Measurements from ENCODE around the gene UQCC2.

Gene UQCC2

GRCh38 chr6:33731035-33731434, 19.5 kb upstream of the UQCC2 start:
- no peak overlapping the region for H3K9ac ChIP-seq (ENCODE audit: low read length)
- no peaks in the 10 kb centered on the region for H3K4me1 ChIP-seq (ENCODE audit: control insufficient read depth, low read depth, low read length)

GRCh38 chr6:33730611-33731010, 19.1 kb upstream of the UQCC2 start:
- Histone ChIP-seq H3K27me3 (ENCODE audit: control insufficient read depth, insufficient read depth, low read length) (no peaks in the 10 kb centered on the region), H3K4me3 (ENCODE audit: low read length) (no peak overlapping the region), H3K36me3 (ENCODE audit: control insufficient read depth, low read depth, low read length) (no peaks in the 10 kb centered on the region), H3K4me1 (ENCODE audit: control insufficient read depth, low read depth, low read length) (peaks cover 1% of the 10 kb centered on the region), H3K9me3 (ENCODE audit: control insufficient read depth, low read depth, low read length) (no peaks in the 10 kb centered on the region), H3K9ac (ENCODE audit: low read length) (no peak overlapping the region), H3K27ac (ENCODE audit: low read length) (no peak overlapping the region)

More at GRCh38 chr6:33731035-33731434, 19.5 kb upstream of the UQCC2 start:
- Histone ChIP-seq H3K9me3 (ENCODE audit: control insufficient read depth, low read depth, low read length) (no peaks in the 10 kb centered on the region), H3K36me3 (ENCODE audit: control insufficient read depth, low read depth, low read length) (no peaks in the 10 kb centered on the region), H3K27me3 (ENCODE audit: control insufficient read depth, insufficient read depth, low read length) (no peaks in the 10 kb centered on the region), H3K4me3 (ENCODE audit: low read length) (no peak overlapping the region), H3K27ac (ENCODE audit: low read length) (no peak overlapping the region)

GRCh38 chr6:33729059-33729458, 17.6 kb upstream of the UQCC2 start:
- Histone ChIP-seq H3K4me1 (ENCODE audit: control insufficient read depth, low read depth, low read length) (peaks cover 13% of the 10 kb centered on the region), H3K9me3 (ENCODE audit: control insufficient read depth, low read depth, low read length) (no peaks in the 10 kb centered on the region), H3K9ac (ENCODE audit: low read length) (no peak overlapping the region), H3K4me3 (ENCODE audit: low read length) (no peak overlapping the region), H3K27me3 (ENCODE audit: control insufficient read depth, insufficient read depth, low read length) (no peaks in the 10 kb centered on the region), H3K27ac (ENCODE audit: low read length) (no peak overlapping the region), H3K36me3 (ENCODE audit: control insufficient read depth, low read depth, low read length) (no peaks in the 10 kb centered on the region)

GRCh38 chr6:33728438-33728837, 16.9 kb upstream of the UQCC2 start:
- Histone ChIP-seq H3K27me3 (ENCODE audit: control insufficient read depth, insufficient read depth, low read length) (no peaks in the 10 kb centered on the region), H3K4me3 (ENCODE audit: low read length) (no peak overlapping the region), H3K9ac (ENCODE audit: low read length) (no peak overlapping the region), H3K27ac (ENCODE audit: low read length) (no peak overlapping the region), H3K9me3 (ENCODE audit: control insufficient read depth, low read depth, low read length) (no peaks in the 10 kb centered on the region), H3K36me3 (ENCODE audit: control insufficient read depth, low read depth, low read length) (no peaks in the 10 kb centered on the region), H3K4me1 (ENCODE audit: control insufficient read depth, low read depth, low read length) (peaks cover 15% of the 10 kb centered on the region)

DNA sequence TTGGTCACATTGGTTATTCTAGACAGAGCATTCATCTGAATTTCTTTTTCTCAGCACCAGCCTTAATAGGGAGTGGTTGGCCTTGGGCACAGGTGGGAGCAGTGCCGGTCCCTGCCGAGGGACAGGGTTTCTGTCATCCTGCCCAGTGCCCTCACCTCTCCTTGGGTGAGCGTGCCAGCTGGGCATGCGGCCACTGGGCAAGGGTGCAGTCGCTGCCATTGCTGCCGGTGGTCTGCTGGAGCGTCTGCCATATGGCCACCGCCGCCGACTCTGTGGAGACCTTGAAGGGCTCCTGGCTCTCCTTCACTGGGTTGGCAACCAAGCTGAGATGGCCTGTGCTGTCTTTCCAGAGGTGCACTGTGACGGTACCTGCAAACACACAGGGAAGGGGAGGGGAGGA, 16.4 kb upstream of the UQCC2 start:
- H3K36me3 ChIP-seq (ENCODE audit: control insufficient read depth, low read depth, low read length), result no peaks in the 10 kb centered on the region
- peaks cover 15% of the 10 kb centered on the region for H3K4me1 ChIP-seq (ENCODE audit: control insufficient read depth, low read depth, low read length)

DNA sequence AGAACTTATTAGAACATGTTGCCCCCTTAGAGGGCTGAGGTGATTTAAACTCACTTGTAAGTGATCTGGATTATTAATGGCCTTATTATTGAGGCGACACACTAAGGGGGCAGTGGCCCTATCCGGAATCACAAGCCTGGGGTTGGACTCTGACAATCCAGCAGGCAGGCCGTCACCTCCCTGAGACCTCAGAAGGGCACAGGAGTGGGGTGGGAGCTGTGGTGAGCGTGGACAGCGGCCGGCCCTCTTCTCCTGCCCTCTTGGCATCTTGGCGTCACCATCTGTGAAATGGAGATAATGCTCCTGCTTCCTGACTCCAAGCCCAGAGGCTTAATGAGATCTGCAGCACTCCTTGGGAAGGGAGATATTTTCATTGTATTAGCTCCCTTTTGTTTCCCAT, 15.6 kb upstream of the UQCC2 start:
- H3K27me3 ChIP-seq (ENCODE audit: control insufficient read depth, insufficient read depth, low read length), result no peaks in the 10 kb centered on the region
- no peak overlapping the region for H3K9ac ChIP-seq (ENCODE audit: low read length)
- no peaks in the 10 kb centered on the region for H3K9me3 ChIP-seq (ENCODE audit: control insufficient read depth, low read depth, low read length)
- H3K27ac ChIP-seq (ENCODE audit: low read length), result no peak overlapping the region
- H3K4me1 ChIP-seq (ENCODE audit: control insufficient read depth, low read depth, low read length), result peaks cover 15% of the 10 kb centered on the region
- no peaks in the 10 kb centered on the region for H3K36me3 ChIP-seq (ENCODE audit: control insufficient read depth, low read depth, low read length)
- H3K4me3 ChIP-seq (ENCODE audit: low read length), result no peak overlapping the region

More for the DNA sequence above, 16.4 kb upstream of the UQCC2 start:
- H3K27ac ChIP-seq (ENCODE audit: low read length), result no peak overlapping the region
- H3K9ac ChIP-seq (ENCODE audit: low read length), result no peak overlapping the region
- H3K9me3 ChIP-seq (ENCODE audit: control insufficient read depth, low read depth, low read length), result no peaks in the 10 kb centered on the region
- no peaks in the 10 kb centered on the region for H3K27me3 ChIP-seq (ENCODE audit: control insufficient read depth, insufficient read depth, low read length)
- no peak overlapping the region for H3K4me3 ChIP-seq (ENCODE audit: low read length)

- H3K27ac ChIP-seq (ENCODE audit: low read length), result no peak overlapping the region
- no peak overlapping the region for H3K4me3 ChIP-seq (ENCODE audit: low read length)
- no peaks in the 10 kb centered on the region for H3K36me3 ChIP-seq (ENCODE audit: control insufficient read depth, low read depth, low read length)
- H3K9ac ChIP-seq (ENCODE audit: low read length), result no peak overlapping the region
- H3K9me3 ChIP-seq (ENCODE audit: control insufficient read depth, low read depth, low read length), result no peaks in the 10 kb centered on the region
- peaks cover 15% of the 10 kb centered on the region for H3K4me1 ChIP-seq (ENCODE audit: control insufficient read depth, low read depth, low read length)
- H3K27me3 ChIP-seq (ENCODE audit: control insufficient read depth, insufficient read depth, low read length), result no peaks in the 10 kb centered on the region
Measured at GRCh38 chr6:33726696-33727095, 15.2 kb upstream of the UQCC2 start.

- Histone ChIP-seq H3K27me3 (ENCODE audit: control insufficient read depth, insufficient read depth, low read length) (no peaks in the 10 kb centered on the region), H3K4me1 (ENCODE audit: control insufficient read depth, low read depth, low read length) (peaks cover 15% of the 10 kb centered on the region), H3K36me3 (ENCODE audit: control insufficient read depth, low read depth, low read length) (no peaks in the 10 kb centered on the region), H3K9ac (ENCODE audit: low read length) (no peak overlapping the region), H3K9me3 (ENCODE audit: control insufficient read depth, low read depth, low read length) (no peaks in the 10 kb centered on the region), H3K27ac (ENCODE audit: low read length) (no peak overlapping the region), H3K4me3 (ENCODE audit: low read length) (no peak overlapping the region)
Measured at GRCh38 chr6:33725891-33726673, 14.6 kb upstream of the UQCC2 start.

DNA sequence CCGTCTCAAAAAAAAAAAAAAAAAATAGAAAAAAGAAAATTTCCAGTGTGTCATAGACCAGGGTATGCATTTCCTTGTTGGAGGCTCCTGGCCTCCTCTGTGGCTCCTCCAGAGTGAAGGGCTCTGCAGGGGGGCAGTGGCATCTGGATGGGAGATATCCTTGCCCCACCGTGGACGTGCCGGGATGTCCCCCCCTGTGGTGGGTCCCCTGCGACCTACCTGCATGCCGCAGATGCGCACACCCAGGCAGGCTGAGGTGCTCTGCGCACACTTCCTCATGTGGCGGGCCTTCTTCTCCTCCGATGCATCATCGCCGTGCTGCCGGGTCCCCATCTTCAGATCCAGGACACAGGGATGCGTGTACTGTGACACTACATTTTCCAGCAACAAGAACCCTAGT, 13.7 kb upstream of the UQCC2 start:
- Histone ChIP-seq H3K27ac (ENCODE audit: low read length) (no peak overlapping the region), H3K27me3 (ENCODE audit: control insufficient read depth, insufficient read depth, low read length) (no peaks in the 10 kb centered on the region), H3K9me3 (ENCODE audit: control insufficient read depth, low read depth, low read length) (no peaks in the 10 kb centered on the region), H3K9ac (ENCODE audit: low read length) (no peak overlapping the region), H3K4me1 (ENCODE audit: control insufficient read depth, low read depth, low read length) (peaks cover 15% of the 10 kb centered on the region), H3K36me3 (ENCODE audit: control insufficient read depth, low read depth, low read length) (no peaks in the 10 kb centered on the region), H3K4me3 (ENCODE audit: low read length) (no peak overlapping the region)

GRCh38 chr6:33724102-33725023, 12.9 kb upstream of the UQCC2 start:
- Histone ChIP-seq H3K9ac (ENCODE audit: low read length) (no peak overlapping the region), H3K27me3 (ENCODE audit: control insufficient read depth, insufficient read depth, low read length) (no peaks in the 10 kb centered on the region), H3K4me3 (ENCODE audit: low read length) (no peak overlapping the region), H3K9me3 (ENCODE audit: control insufficient read depth, low read depth, low read length) (no peaks in the 10 kb centered on the region), H3K4me1 (ENCODE audit: control insufficient read depth, low read depth, low read length) (peaks cover 15% of the 10 kb centered on the region), H3K27ac (ENCODE audit: low read length) (no peak overlapping the region), H3K36me3 (ENCODE audit: control insufficient read depth, low read depth, low read length) (no peaks in the 10 kb centered on the region)

DNA sequence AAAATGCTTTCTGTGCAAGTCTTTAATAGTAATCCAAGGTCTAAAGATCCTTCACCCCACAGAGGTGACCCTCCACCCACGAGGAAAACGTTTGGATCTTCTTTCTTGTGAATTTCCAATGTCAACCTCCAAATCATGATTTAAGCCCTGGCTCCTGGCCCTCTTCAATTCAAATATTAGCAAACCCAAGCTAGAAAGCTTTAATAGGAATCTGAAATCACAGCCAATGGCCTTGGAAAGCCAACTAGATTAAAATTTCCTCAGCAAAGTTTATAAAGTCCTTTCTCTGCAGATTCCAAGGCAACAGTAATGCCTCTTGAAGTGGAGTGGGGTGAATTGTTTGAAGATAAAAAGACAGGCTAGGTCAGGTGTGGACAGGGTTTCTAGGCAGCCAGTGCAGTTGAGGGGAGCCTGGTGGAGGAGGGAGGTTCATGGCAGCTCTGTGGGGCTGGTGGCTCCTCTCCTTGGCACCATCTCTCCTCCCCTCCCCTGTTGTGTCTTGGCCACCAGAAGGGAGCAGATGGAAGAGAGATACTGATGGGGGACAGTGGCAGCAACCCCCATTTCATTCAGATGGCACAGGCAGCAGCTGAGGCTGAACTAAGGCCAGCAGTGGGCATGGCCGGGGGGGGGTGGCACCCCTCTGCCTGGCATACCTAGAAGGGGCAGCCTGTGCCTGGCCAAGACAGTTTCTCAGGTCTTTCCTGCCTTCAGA, 12.0 kb upstream of the UQCC2 start:
- Histone ChIP-seq H3K27me3 (ENCODE audit: control insufficient read depth, insufficient read depth, low read length) (no peaks in the 10 kb centered on the region), H3K4me1 (ENCODE audit: control insufficient read depth, low read depth, low read length) (peaks cover 15% of the 10 kb centered on the region), H3K36me3 (ENCODE audit: control insufficient read depth, low read depth, low read length) (no peaks in the 10 kb centered on the region)

More for the DNA sequence above, 12.0 kb upstream of the UQCC2 start:
- Histone ChIP-seq H3K27ac (ENCODE audit: low read length) (no peak overlapping the region), H3K9ac (ENCODE audit: low read length) (no peak overlapping the region), H3K4me3 (ENCODE audit: low read length) (no peak overlapping the region), H3K9me3 (ENCODE audit: control insufficient read depth, low read depth, low read length) (no peaks in the 10 kb centered on the region)
